Parathyroid adenoma (tissue), 2 donors: ENCODE results near the gene CDK5RAP2.

Source experiments
- H2AFZ ChIP-seq: fragments of 300-600 bp; sonication (generic); one replicate; pipeline ENCODE4 v1.7.0; 2017; ENCODE audit warnings: antibody characterized with exemption, mild to moderate bottlenecking
- H3K27ac ChIP-seq: fragments of 300-600 bp; sonication (generic); one replicate; pipeline ENCODE4 v1.7.0; 2017
- H3K27me3 ChIP-seq: fragments of 300-600 bp; sonication (generic); one replicate; pipeline ENCODE4 v1.7.0; 2017; ENCODE audit warnings: low read length; ENCODE audit not compliant: control insufficient read depth, insufficient read depth
- H3K36me3 ChIP-seq: fragments of 300-600 bp; sonication (generic); one replicate; pipeline ENCODE4 v1.7.0; 2017; ENCODE audit warnings: low read length; ENCODE audit not compliant: control insufficient read depth, insufficient read depth
- H3K4me1 ChIP-seq: fragments of 300-600 bp; sonication (generic); one replicate; pipeline ENCODE4 v1.7.0; 2017; ENCODE audit warnings: control low read depth
- H3K4me2 ChIP-seq: fragments of 300-600 bp; sonication (generic); one replicate; pipeline ENCODE4 v1.7.0; 2017; ENCODE audit warnings: low read length
- H3K4me3 ChIP-seq: fragments of 300-600 bp; sonication (generic); one replicate; pipeline ENCODE4 v1.7.0; 2017; ENCODE audit warnings: low read depth, low read length
- H3K79me2 ChIP-seq: fragments of 300-600 bp; sonication (generic); one replicate; pipeline ENCODE4 v1.7.0; 2017; ENCODE audit warnings: control low read depth
- H3K9ac ChIP-seq: fragments of 300-600 bp; sonication (generic); one replicate; pipeline ENCODE4 v1.7.0; 2017; ENCODE audit warnings: mild to moderate bottlenecking
- H3K9me3 ChIP-seq: fragments of 300-600 bp; sonication (generic); one replicate; pipeline ENCODE4 v1.7.0; 2017; ENCODE audit warnings: low read length; ENCODE audit not compliant: control insufficient read depth
- TF ChIP-seq, protein P1 (sequence below): fragments of 300-600 bp; sonication (generic); IDR thresholded peaks from one replicate; pipeline ENCODE4 v1.7.0; 2017; ENCODE audit warnings: antibody characterized with exemption, mild to moderate bottlenecking
- donor health status: primary hyperparathyroidism.

The CDK5RAP2 gene

DNA sequence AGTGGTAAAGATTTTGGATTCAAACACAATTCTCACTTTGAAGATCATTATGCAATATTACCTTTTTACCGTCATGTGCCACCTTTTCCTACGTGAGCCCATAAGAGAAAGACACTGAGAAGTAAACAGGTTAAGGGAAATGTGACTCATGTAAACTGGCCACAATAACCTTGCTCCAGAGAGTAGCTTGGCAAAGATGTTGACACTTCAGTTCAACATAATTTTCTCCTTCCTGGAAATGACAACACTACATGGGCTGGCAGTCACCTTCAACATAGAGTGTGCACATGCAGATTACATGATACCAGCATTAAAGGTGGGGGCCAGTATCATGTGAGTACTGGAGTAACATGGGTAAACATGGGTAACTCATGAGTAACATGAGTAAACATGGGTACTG is 141.9 kb downstream of the CDK5RAP2 start:
- TF ChIP-seq, protein P1, sequence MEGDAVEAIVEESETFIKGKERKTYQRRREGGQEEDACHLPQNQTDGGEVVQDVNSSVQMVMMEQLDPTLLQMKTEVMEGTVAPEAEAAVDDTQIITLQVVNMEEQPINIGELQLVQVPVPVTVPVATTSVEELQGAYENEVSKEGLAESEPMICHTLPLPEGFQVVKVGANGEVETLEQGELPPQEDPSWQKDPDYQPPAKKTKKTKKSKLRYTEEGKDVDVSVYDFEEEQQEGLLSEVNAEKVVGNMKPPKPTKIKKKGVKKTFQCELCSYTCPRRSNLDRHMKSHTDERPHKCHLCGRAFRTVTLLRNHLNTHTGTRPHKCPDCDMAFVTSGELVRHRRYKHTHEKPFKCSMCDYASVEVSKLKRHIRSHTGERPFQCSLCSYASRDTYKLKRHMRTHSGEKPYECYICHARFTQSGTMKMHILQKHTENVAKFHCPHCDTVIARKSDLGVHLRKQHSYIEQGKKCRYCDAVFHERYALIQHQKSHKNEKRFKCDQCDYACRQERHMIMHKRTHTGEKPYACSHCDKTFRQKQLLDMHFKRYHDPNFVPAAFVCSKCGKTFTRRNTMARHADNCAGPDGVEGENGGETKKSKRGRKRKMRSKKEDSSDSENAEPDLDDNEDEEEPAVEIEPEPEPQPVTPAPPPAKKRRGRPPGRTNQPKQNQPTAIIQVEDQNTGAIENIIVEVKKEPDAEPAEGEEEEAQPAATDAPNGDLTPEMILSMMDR, result no peak
- H3K9ac ChIP-seq, result no peak overlapping the region
- H3K4me3 ChIP-seq, result no peak overlapping the region
- H3K4me2 ChIP-seq, result no peak overlapping the region
- no peak overlapping the region for H3K27ac ChIP-seq
- no peaks in the 10 kb centered on the region for H3K9me3 ChIP-seq
- no peaks in the 10 kb centered on the region for H3K27me3 ChIP-seq
- no peaks in the 10 kb centered on the region for H3K36me3 ChIP-seq
- H3K4me1 ChIP-seq, result no peaks in the 10 kb centered on the region
- H3K79me2 ChIP-seq, result no peaks in the 10 kb centered on the region
- no peak overlapping the region for H2AFZ ChIP-seq

DNA sequence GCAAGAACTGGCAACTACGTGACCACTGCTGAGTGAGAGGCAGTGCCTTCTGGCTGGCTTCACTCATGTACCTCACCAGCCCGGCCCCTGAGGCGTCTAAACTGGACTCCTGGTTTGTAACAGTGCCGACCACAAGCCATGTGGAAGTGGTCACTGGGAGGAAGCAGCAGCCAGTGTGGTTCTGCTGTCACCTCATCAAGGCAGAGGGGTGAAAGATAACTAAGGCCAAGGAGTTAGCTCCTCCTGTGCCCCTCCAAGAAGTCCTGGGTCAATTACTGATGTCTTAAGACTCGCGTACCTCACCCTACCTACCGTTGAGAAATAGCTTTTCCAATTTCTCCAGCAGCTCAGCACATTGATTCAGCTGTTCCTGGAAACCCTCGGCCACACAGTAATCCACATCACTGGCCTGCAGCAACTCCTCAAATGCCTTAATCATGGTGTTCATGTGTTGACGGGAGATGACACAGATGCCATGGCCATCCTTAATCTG is 142.9 kb downstream of the CDK5RAP2 start:
- Histone ChIP-seq H3K9ac (no peak overlapping the region), H3K27me3 (no peaks in the 10 kb centered on the region), H3K9me3 (no peaks in the 10 kb centered on the region), H3K4me1 (no peaks in the 10 kb centered on the region), H3K36me3 (no peaks in the 10 kb centered on the region), H3K4me3 (no peak overlapping the region), H3K27ac (no peak overlapping the region), H2AFZ (no peak overlapping the region), H3K79me2 (no peaks in the 10 kb centered on the region), H3K4me2 (no peak overlapping the region)
- TF ChIP-seq, protein P1, result no peak

DNA sequence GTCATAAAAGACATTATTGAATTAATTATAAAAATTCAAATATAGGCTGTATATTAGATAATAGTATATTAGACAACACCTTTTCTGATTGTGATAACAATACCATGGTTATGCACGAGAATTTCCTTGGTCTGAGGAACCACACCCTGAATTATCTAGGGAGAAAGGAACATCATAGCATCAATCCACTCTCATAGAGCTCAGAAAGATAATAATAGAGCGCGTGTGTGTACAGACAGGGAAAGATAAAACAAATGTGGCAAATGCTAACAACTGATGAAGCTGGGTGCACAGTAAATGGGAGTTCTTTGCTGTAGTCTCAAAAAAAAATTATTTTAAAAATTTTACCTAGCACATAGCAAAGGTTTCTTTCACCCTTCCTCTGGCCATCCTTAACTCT is 143.5 kb downstream of the CDK5RAP2 start:
- H3K4me2 ChIP-seq, result no peak overlapping the region
- H3K79me2 ChIP-seq, result no peaks in the 10 kb centered on the region
- H3K4me1 ChIP-seq, result no peaks in the 10 kb centered on the region
- no peak overlapping the region for H3K27ac ChIP-seq
- no peaks in the 10 kb centered on the region for H3K36me3 ChIP-seq
- no peaks in the 10 kb centered on the region for H3K9me3 ChIP-seq
- no peak overlapping the region for H3K4me3 ChIP-seq
- TF ChIP-seq, protein P1, result no peak
- no peak overlapping the region for H2AFZ ChIP-seq
- no peaks in the 10 kb centered on the region for H3K27me3 ChIP-seq
- H3K9ac ChIP-seq, result no peak overlapping the region

DNA sequence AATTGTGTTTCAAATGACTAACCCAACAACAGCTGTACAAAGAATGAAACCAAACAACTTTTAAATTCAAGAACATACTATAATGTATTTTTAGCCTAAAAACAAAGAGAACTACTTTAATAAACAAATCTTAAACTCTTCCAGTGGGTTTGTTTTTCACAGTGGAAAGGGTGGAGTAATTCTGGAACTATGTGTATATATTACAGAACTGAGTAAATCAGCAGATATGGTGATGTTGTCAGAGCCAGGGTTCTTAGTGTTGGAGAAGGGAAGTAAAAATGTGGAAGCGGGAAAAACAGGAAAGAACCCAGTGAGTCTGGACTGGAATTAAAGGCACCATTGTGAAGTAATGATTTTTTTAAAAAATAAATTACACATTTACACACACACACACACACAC is 144.9 kb downstream of the CDK5RAP2 start:
- Histone ChIP-seq H3K79me2 (no peaks in the 10 kb centered on the region), H3K36me3 (no peaks in the 10 kb centered on the region), H3K4me3 (no peak overlapping the region), H3K27me3 (no peaks in the 10 kb centered on the region), H3K9ac (no peak overlapping the region), H2AFZ (no peak overlapping the region), H3K4me1 (no peaks in the 10 kb centered on the region), H3K27ac (no peak overlapping the region), H3K4me2 (no peak overlapping the region), H3K9me3 (no peaks in the 10 kb centered on the region)
- TF ChIP-seq, protein P1, result no peak

- H3K4me2 ChIP-seq, result no peak overlapping the region
- H3K9me3 ChIP-seq, result no peaks in the 10 kb centered on the region
- H3K36me3 ChIP-seq, result no peaks in the 10 kb centered on the region
- no peaks in the 10 kb centered on the region for H3K79me2 ChIP-seq
- no peak overlapping the region for H3K4me3 ChIP-seq
- H3K4me1 ChIP-seq, result no peaks in the 10 kb centered on the region
- no peak overlapping the region for H2AFZ ChIP-seq
- H3K27ac ChIP-seq, result no peak overlapping the region
- H3K27me3 ChIP-seq, result no peaks in the 10 kb centered on the region
- no peak overlapping the region for H3K9ac ChIP-seq
- TF ChIP-seq, protein P1, result no peak
Observed at GRCh38 chr9:120434532-120434931, 145.4 kb downstream of the CDK5RAP2 start.
